EL (cell line): ENCODE results near the gene MCRIP2.

Source experiments
- DNase-seq: peaks from one replicate; pipeline ENCODE4 v3.0.0-alpha.2; 2016

Gene MCRIP2

GRCh38 chr16:617855-618254, 23.8 kb upstream of the MCRIP2 start:
- no peak for DNase-seq

- no peak for DNase-seq
Measured at GRCh38 chr16:619476-620100, 22.0 kb upstream of the MCRIP2 start.

- DNase-seq: no peak
Measured at GRCh38 chr16:620700-621525, 20.7 kb upstream of the MCRIP2 start.

- DNase-seq: no peak
Measured at GRCh38 chr16:621526-622105, 20.0 kb upstream of the MCRIP2 start.

GRCh38 chr16:622920-623280, 18.7 kb upstream of the MCRIP2 start:
- no peak for DNase-seq

GRCh38 chr16:624526-625070, 17.0 kb upstream of the MCRIP2 start:
- DNase-seq: no peak

- no peak for DNase-seq
Measured at GRCh38 chr16:625117-625976, 16.3 kb upstream of the MCRIP2 start.

GRCh38 chr16:625977-626765, 15.5 kb upstream of the MCRIP2 start:
- DNase-seq: no peak

GRCh38 chr16:626787-627453, 14.7 kb upstream of the MCRIP2 start:
- DNase-seq: peak; percentile 97

GRCh38 chr16:627454-628239, 14.0 kb upstream of the MCRIP2 start:
- DNase-seq: no peak

- no peak for DNase-seq
Measured at GRCh38 chr16:628321-629061, 13.1 kb upstream of the MCRIP2 start.

GRCh38 chr16:629185-629832, 12.3 kb upstream of the MCRIP2 start:
- DNase-seq: no peak

GRCh38 chr16:629833-630248, 11.8 kb upstream of the MCRIP2 start:
- DNase-seq: no peak

GRCh38 chr16:630249-630814, 11.3 kb upstream of the MCRIP2 start:
- DNase-seq: no peak

- DNase-seq: no peak
Measured at GRCh38 chr16:630815-631405, 10.7 kb upstream of the MCRIP2 start, which contains the start of gene WFIKKN1. TSS of gene WFIKKN1 (plus strand) at chr16:630985. CDS start at chr16:631254, 269 bp downstream.

GRCh38 chr16:631808-632358, 9.7 kb upstream of the MCRIP2 start:
- no peak for DNase-seq

- DNase-seq: no peak
Measured at GRCh38 chr16:632486-633335, 8.9 kb upstream of the MCRIP2 start.
